Raji (cell line): Measurements from ENCODE around the gene ATP5MK.

Experiments used
- POLR2A ChIP-seq: IDR thresholded peaks from 2 replicates; pipeline ENCODE4 v1.6.1; 2011; ENCODE audit warnings: low read depth, low read length, control low read depth; ENCODE audit not compliant: insufficient read depth

ATP5MK gene

GRCh38 chr10:103396067-103396788, at the start of gene ATP5MK, which contains the start of gene PDCD11:
ATP5MK (minus strand) TSS chr10:103396475; CDS start chr10:103392457, 4,018 bp downstream.
PDCD11 (plus strand) TSS chr10:103396626; CDS start chr10:103398427, 1,801 bp downstream.
- peak; percentile 98 for TF ChIP-seq POLR2A

GRCh38 chr10:103445366-103445765, 49.1 kb upstream of the ATP5MK start:
- no peak for TF ChIP-seq POLR2A

- no peak for TF ChIP-seq POLR2A
Observed at GRCh38 chr10:103444478-103444877, 48.2 kb upstream of the ATP5MK start.

GRCh38 chr10:103443475-103444185, 47.4 kb upstream of the ATP5MK start:
- TF ChIP-seq POLR2A, result no peak

GRCh38 chr10:103442031-103442461, 45.8 kb upstream of the ATP5MK start:
- no peak for TF ChIP-seq POLR2A

- TF ChIP-seq POLR2A, result no peak
Observed at GRCh38 chr10:103441611-103442010, 45.3 kb upstream of the ATP5MK start.

- no peak for TF ChIP-seq POLR2A
Observed at GRCh38 chr10:103441206-103441605, 44.9 kb upstream of the ATP5MK start.

- no peak for TF ChIP-seq POLR2A
Observed at GRCh38 chr10:103440416-103440815, 44.1 kb upstream of the ATP5MK start.

GRCh38 chr10:103439776-103440175, 43.5 kb upstream of the ATP5MK start:
- TF ChIP-seq POLR2A, result no peak

GRCh38 chr10:103433858-103434257, 37.6 kb upstream of the ATP5MK start:
- TF ChIP-seq POLR2A, result no peak

GRCh38 chr10:103431902-103432301, 35.6 kb upstream of the ATP5MK start:
- no peak for TF ChIP-seq POLR2A

- no peak for TF ChIP-seq POLR2A
Observed at GRCh38 chr10:103429647-103430046, 33.4 kb upstream of the ATP5MK start.

- no peak for TF ChIP-seq POLR2A
Observed at GRCh38 chr10:103428989-103429643, 32.8 kb upstream of the ATP5MK start.

- TF ChIP-seq POLR2A, result no peak
Observed at GRCh38 chr10:103427866-103428265, 31.6 kb upstream of the ATP5MK start.

- no peak for TF ChIP-seq POLR2A
Observed at GRCh38 chr10:103423748-103424147, 27.5 kb upstream of the ATP5MK start.

GRCh38 chr10:103419101-103419500, 22.8 kb upstream of the ATP5MK start:
- TF ChIP-seq POLR2A, result no peak
